T-helper 2 cell treated with Interferon-gamma antibody and Interleukin-4, amounts not matched to agents 100 ng/mL and 5 ng/mL, for 36 hours (primary cell): ENCODE data around the gene BAIAP2L1. TPM values are rescaled to one million over a fixed set of nuclear protein-coding genes. Genes with fewer than 3 reads are reported as not detected.

Source experiments
- intact Hi-C: fragments of 100-400 bp; cut with micrococcal nuclease; formaldehyde crosslinking; loops from one replicate; pipeline ENCODE4 v1.15.1; 2023
- total RNA-seq: library from RNA; stranded (reverse); gene quantifications from 2 replicates; pipeline ENCODE4 v1.2.3, GENCODE V29; 2022

BAIAP2L1 gene
- total RNA-seq, 1 donor from 2014 or later, result 1.1 TPM

GRCh38 chr7:98242934-98243333 is 158.0 kb downstream of the BAIAP2L1 start:
- intact Hi-C loops, result no loop called here

DNA sequence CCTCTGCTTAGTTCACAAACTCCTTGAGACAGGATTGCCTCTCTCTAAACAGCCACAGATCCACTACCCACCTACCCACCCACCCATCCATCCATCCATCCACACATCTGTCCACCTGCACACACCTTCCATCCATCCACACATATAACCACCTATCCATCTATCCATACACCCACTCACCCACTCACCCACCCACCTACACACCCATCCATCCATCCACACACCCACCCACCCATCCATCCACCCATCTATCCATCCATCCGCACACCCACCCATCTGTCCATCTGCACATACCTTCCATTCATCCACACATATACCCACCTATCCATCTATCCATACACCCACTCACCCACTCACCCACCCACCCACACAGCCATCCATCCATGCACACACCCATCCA is 158.5 kb downstream of the BAIAP2L1 start:
- intact Hi-C loops, result no loop called here

GRCh38 chr7:98241674-98242241 is 159.1 kb downstream of the BAIAP2L1 start:
- intact Hi-C loops, result no loop called here

Other genes starting within 250 kb of the BAIAP2L1 start
- 0.34 TPM in 1 of 2 replicates, not detected in the other for gene BHLHA15, start 189.7 kb downstream of the BAIAP2L1 start, total RNA-seq
- 68.7 and 73.7 TPM in 2 replicates for gene TECPR1, start 148.9 kb downstream of the BAIAP2L1 start, total RNA-seq
- 40.6 and 44.5 TPM in 2 replicates for gene BRI3, start 119.4 kb downstream of the BAIAP2L1 start, total RNA-seq
- 0.18 TPM in 1 of 2 replicates, not detected in the other for gene NPTX2, start 216.2 kb upstream of the BAIAP2L1 start, total RNA-seq